GM12878 (cell line): ENCODE results near the gene CCN5. TPM values are rescaled to one million over a fixed set of nuclear protein-coding genes. Genes with fewer than 3 reads are reported as not detected.

Experiments
- ATAC-seq: fragments of 200-7000 bp; cut with Tn5 transposase; 3 replicates; pipeline ENCODE4 v1.9.1; 2020; ENCODE audit warnings: mild to moderate bottlenecking, moderate library complexity
- BruUV-seq: library from RNA; stranded (reverse); fragments of 400-500 nt; replicated peaks from 2 replicates; lab custom pipeline; 2021; lab: Mats Ljungman, UMichigan
- CTCF ChIA-PET: fragments of 300-600 bp; sonication (Branson Sonifier 250); formaldehyde crosslinking; extraction: SDS; loops from one replicate; lab custom pipeline; 2021; ENCODE audit warnings: inconsistent platforms; lab: Yijun Ruan, JAX
- POLR2A ChIA-PET: fragments of 350-600 bp; formaldehyde crosslinking; extraction: SDS; loops from one replicate; lab custom pipeline; 2021; ENCODE audit warnings: inconsistent platforms; lab: Charles Lee
- RAD21 ChIA-PET: fragments of 300-600 bp; sonication (Branson Sonifier 250); formaldehyde crosslinking; loops from one replicate; lab custom pipeline; 2023; ENCODE audit warnings: antibody characterized with exemption; ENCODE audit not compliant: unreplicated experiment; lab: Charles Lee
- SMC1A ChIA-PET: fragments of 300-600 bp; sonication (Branson Sonifier 250); formaldehyde crosslinking; loops from one replicate; lab custom pipeline; 2023; ENCODE audit not compliant: unreplicated experiment, uncharacterized antibody; lab: Charles Lee
- DNase-seq: peaks from one replicate; pipeline ENCODE4 v3.0.0-alpha.2; 2011; ENCODE audit warnings: low read depth, low spot score
- FAIRE-seq: peaks from 3 replicates; lab custom pipeline; 2011; peaks lifted over from hg19 to GRCh38; lab: Jason Lieb, UNC
- H2AFZ ChIP-seq: 2 replicates; pipeline ENCODE4 v1.6.0; 2011; ENCODE audit warnings: low read depth, low read length, control low read depth; ENCODE audit not compliant: control insufficient read depth
- H3K27ac ChIP-seq: 2 replicates; pipeline ENCODE4 v1.5.1; 2011; ENCODE audit warnings: control low read depth; ENCODE audit not compliant: control insufficient read depth, insufficient read depth
- H3K27me3 ChIP-seq, 2 experiments: replicated peaks in 1 of 2; 2 replicates each; pipeline versions ENCODE4 v1.6.0 to v1.6.1; 2011; ENCODE audit warnings: low read length in 1 of 2; ENCODE audit not compliant: control insufficient read depth in 2 of 2, insufficient read depth in 2 of 2
- H3K36me3 ChIP-seq, 2 experiments: 2 replicates each; pipeline ENCODE4 v1.5.1; 2011; ENCODE audit warnings: low read length in 1 of 2; ENCODE audit not compliant: control insufficient read depth in 2 of 2, insufficient read depth in 2 of 2
- H3K4me1 ChIP-seq: 2 replicates; pipeline ENCODE4 v1.6.1; 2011; ENCODE audit warnings: mild to moderate bottlenecking, low read length, moderate library complexity, mixed read lengths; ENCODE audit not compliant: control insufficient read depth, insufficient read depth
- H3K4me2 ChIP-seq: 2 replicates; pipeline ENCODE4 v1.6.0; 2011; ENCODE audit warnings: control low read depth; ENCODE audit not compliant: control insufficient read depth, insufficient read depth
- H3K4me3 ChIP-seq: fragments of 200-600 bp; sonication (generic); 2 replicates; pipeline ENCODE4 v1.5.1; 2016
- H3K79me2 ChIP-seq: 2 replicates; pipeline ENCODE4 v1.6.0; 2011; ENCODE audit warnings: low read length; ENCODE audit not compliant: control insufficient read depth, insufficient read depth
- H3K9ac ChIP-seq: 2 replicates; pipeline ENCODE4 v1.8.0; 2011; ENCODE audit warnings: low read length, control low read depth, mixed read lengths; ENCODE audit not compliant: control insufficient read depth, insufficient read depth
- H3K9me3 ChIP-seq: replicated peaks from 3 replicates; pipeline ENCODE4 v1.5.1; 2011; ENCODE audit warnings: mild to moderate bottlenecking, low read length; ENCODE audit not compliant: control insufficient read depth, insufficient read depth
- H4K20me1 ChIP-seq: 2 replicates; pipeline ENCODE4 v1.6.0; 2011; ENCODE audit not compliant: control insufficient read depth, insufficient read depth
- BHLHE40 ChIP-seq, 2 experiments: fragments of 450-650 bp in 1 of 2; IDR thresholded peaks; 2 replicates each; pipeline ENCODE4 v1.6.1; 2011 to 2017; ENCODE audit warnings: low read depth in 2 of 2, borderline replicate concordance in 1 of 2, improper control_type of control experiment in 1 of 2, low read length in 1 of 2, mild to moderate bottlenecking in 1 of 2
- CHD4 ChIP-seq: fragments of 200-600 bp; sonication (generic); IDR thresholded peaks from 2 replicates; pipeline ENCODE4 v1.6.1; 2016; ENCODE audit warnings: mild to moderate bottlenecking
- MEF2A ChIP-seq: IDR thresholded peaks from 2 replicates; pipeline ENCODE4 v1.6.1; 2011; ENCODE audit warnings: low read depth, mild to moderate bottlenecking, low read length, moderate library complexity; ENCODE audit not compliant: insufficient read depth
- MTA2 ChIP-seq: fragments of 450-650 bp; IDR thresholded peaks from 2 replicates; pipeline ENCODE4 v1.6.1; 2016; ENCODE audit warnings: low read depth, mild to moderate bottlenecking, moderate library complexity
- RUNX3 ChIP-seq: IDR thresholded peaks from 2 replicates; pipeline ENCODE4 v1.6.1; 2012; ENCODE audit warnings: low read length, inconsistent platforms
- SPI1 ChIP-seq: IDR thresholded peaks from 2 replicates; pipeline ENCODE4 v1.6.1; 2011; ENCODE audit warnings: low read depth, mild to moderate bottlenecking, low read length, moderate library complexity, borderline replicate concordance; ENCODE audit not compliant: insufficient read depth
- ZBTB33 ChIP-seq: fragments of 450-650 bp; IDR thresholded peaks from 2 replicates; pipeline ENCODE4 v1.6.1; 2017; ENCODE audit warnings: mild to moderate bottlenecking
- WGBS: methylation state at CpG from one replicate; pipeline ENCODE4 v1.1.6; 2016; ENCODE audit warnings: low lambda C conversion rate; ENCODE audit not compliant: insufficient replicate concordance, insufficient coverage; ENCODE audit errors: missing lambda C conversion rate; 5-methylcytosine and 5-hydroxymethylcytosine counted together
- in situ Hi-C: fragments of 300-500 bp; cut with MboI; formaldehyde crosslinking; loops from 9 replicates; pipeline ENCODE4 v1.14.3; 2018; ENCODE audit warnings: mixed read lengths
- intact Hi-C: fragments of 100-400 bp; cut with micrococcal nuclease; formaldehyde crosslinking; loops from one replicate; pipeline ENCODE4 v1.14.2; 2022; ENCODE audit not compliant: unreplicated experiment
- polyA plus RNA-seq, 11 experiments: library from polyadenylated mRNA; depleted of rRNA in 4 of 11; unstranded in 6 of 11; stranded (reverse) in 5 of 11; fragments of >200 nt; fragmentation: Nextera tagmentation in 4 of 11; fragmentation: Illumina TruSeq in 1 of 11; extraction: Ambion mirVana in 4 of 11; extraction: Trizol in 1 of 11; gene quantifications; 1 replicate in 1 of 11; 2 replicates in 10 of 11; pipeline versions ENCODE4 v1.2.1 to v1.2.3, GENCODE V29; 2011 to 2016; ENCODE audit warnings: inconsistent platforms in 2 of 11, missing spikeins in 2 of 11, low read depth in 1 of 11
- total RNA-seq, 4 experiments: library from RNA; depleted of rRNA in 3 of 4; stranded (reverse); fragments of >200 nt in 3 of 4; fragmentation: Illumina TruSeq in 1 of 4; extraction: Trizol in 1 of 4; gene quantifications; 2 replicates each; pipeline versions ENCODE4 v1.2.1 to v1.2.3, GENCODE V29; 2013 to 2021

Gene CCN5
- total and polyA plus RNA-seq, 10 of the 15 experiments (the other 5 are each of a cell fraction or from before 2014, with no cell fraction given) = 0.14 to 0.15 TPM; not detected in 8

GRCh38 chr20:44725837-44726236 is 10.7 kb downstream of the CCN5 start:
- H3K9ac ChIP-seq = no peak overlapping the region
- CTCF ChIA-PET = no interaction called here
- no TSS peak for BruUV-seq
- H2AFZ ChIP-seq = no peak overlapping the region
- H3K79me2 ChIP-seq = no peaks in the 10 kb centered on the region
- H3K9me3 ChIP-seq = no peaks in the 10 kb centered on the region; the same call in 2 of the 3 replicates
- SMC1A ChIA-PET = no interaction called here
- intact Hi-C loops (no loop called here), in situ Hi-C loops (no loop called here)
- DNase-seq = no peak
- POLR2A ChIA-PET = no interaction called here
- RAD21 ChIA-PET = no interaction called here
- H3K27ac ChIP-seq = no peak overlapping the region
- H3K27me3 ChIP-seq = no peaks in the 10 kb centered on the region; a peak in 1 of 4 replicates
- no peaks in the 10 kb centered on the region for H3K4me1 ChIP-seq
- H3K36me3 ChIP-seq = no peaks in the 10 kb centered on the region
- ATAC-seq = no peak
- H4K20me1 ChIP-seq = no peaks in the 10 kb centered on the region
- no peak for FAIRE-seq
- H3K4me3 ChIP-seq = no peak overlapping the region
- TF ChIP-seq MEF2A (no peak), RUNX3 (no peak), CHD4 (no peak), BHLHE40 (IDR thresholded peaks at IDR 0.05; ENCODE audit: borderline replicate concordance in 1 of 2, low read depth in 2 of 2, low read length in 1 of 2) (no peak), ZBTB33 (no peak), MTA2 (no peak), SPI1 (no peak)
- H3K4me2 ChIP-seq = no peak overlapping the region
- WGBS = 29% methylated on average over 5 of the region's 5 CpGs
